Brain microvascular endothelial cell (primary cell): ENCODE results near the gene NOTCH4.

Source experiments
- DNase-seq: peaks from one replicate; pipeline ENCODE4 v3.0.0-alpha.2; 2020
- H3K27ac ChIP-seq: fragments of 250-450 bp; sonication (Bioruptor Pico); 2 replicates; pipeline ENCODE4 v1.5.1; 2020; ENCODE audit warnings: mild to moderate bottlenecking, moderate library complexity
- H3K27me3 ChIP-seq: fragments of 250-450 bp; sonication (Bioruptor Pico); replicated peaks from 2 replicates; pipeline ENCODE4 v1.5.1; 2020; ENCODE audit warnings: mild to moderate bottlenecking
- H3K36me3 ChIP-seq: fragments of 250-450 bp; sonication (Bioruptor Pico); replicated peaks from 2 replicates; pipeline ENCODE4 v1.5.1; 2020; ENCODE audit warnings: mild to moderate bottlenecking
- H3K4me3 ChIP-seq: 2 replicates; pipeline ENCODE4 v1.5.1; 2011; ENCODE audit warnings: low read depth, mild to moderate bottlenecking, control low read depth, low read length, moderate library complexity
- CTCF ChIP-seq: IDR thresholded peaks from 2 replicates; pipeline ENCODE4 v1.5.1; 2011; ENCODE audit warnings: low read depth, mild to moderate bottlenecking, moderate library complexity, low read length, control low read depth, inconsistent platforms; ENCODE audit errors: missing control alignments
- in situ Hi-C: cut with HindIII; loops from 2 replicates; pipeline ENCODE4 v1.10.0; 2017; ENCODE audit warnings: low sequenced_read_pairs, low pct_ligation_motif_present

Gene NOTCH4

GRCh38 chr6:32177788-32178546, 45.9 kb downstream of the NOTCH4 start, which contains the start of gene RNF5:
Gene RNF5, plus strand, starts transcription at chr6:32178405. Its CDS starts 107 bp downstream, at chr6:32178512.
- no peak for TF ChIP-seq CTCF
- DNase-seq = peak; percentile 100
- no peaks in the 10 kb centered on the region for H3K27me3 ChIP-seq
- H3K4me3 ChIP-seq = peak within 1 kb of the TSS; percentile 95
- in situ Hi-C loops = no loop called here
- H3K27ac ChIP-seq = peak within 1 kb of the TSS; percentile 88
- H3K36me3 ChIP-seq = peaks cover 15% of the 10 kb centered on the region

- in situ Hi-C loops = no loop called here
- peak overlapping the region; percentile 95 for H3K4me3 ChIP-seq
- DNase-seq = peak; percentile 54
- no peak for TF ChIP-seq CTCF
- H3K36me3 ChIP-seq = peaks cover 8% of the 10 kb centered on the region
- peak overlapping the region; percentile 88 for H3K27ac ChIP-seq
- no peaks in the 10 kb centered on the region for H3K27me3 ChIP-seq
Measured at GRCh38 chr6:32177183-32177787, 46.6 kb downstream of the NOTCH4 start.

- Histone ChIP-seq H3K27me3 (no peaks in the 10 kb centered on the region), H3K4me3 (peak overlapping the region; percentile 95), H3K27ac (peak overlapping the region; percentile 88), H3K36me3 (peaks cover 4% of the 10 kb centered on the region)
- in situ Hi-C loops = no loop called here
- TF ChIP-seq CTCF = no peak
- DNase-seq = no peak
Measured at GRCh38 chr6:32176476-32177182, 47.2 kb downstream of the NOTCH4 start.

- DNase-seq = peak; percentile 99
- Histone ChIP-seq H3K4me3 (peak within 1 kb of the TSS; percentile 95), H3K36me3 (peaks cover 7% of the 10 kb centered on the region), H3K27me3 (no peaks in the 10 kb centered on the region), H3K27ac (peak within 1 kb of the TSS; percentile 88)
- in situ Hi-C loops = no loop called here
- no peak for TF ChIP-seq CTCF
Measured at GRCh38 chr6:32175711-32176475, 48.0 kb downstream of the NOTCH4 start, which contains the start of gene AGPAT1. Gene AGPAT1, minus strand, starts transcription at chr6:32176084. Its CDS starts 4,588 bp downstream, at chr6:32171496.

GRCh38 chr6:32175322-32175710, 48.6 kb downstream of the NOTCH4 start:
- Histone ChIP-seq H3K36me3 (peaks cover 10% of the 10 kb centered on the region), H3K27ac (peak overlapping the region; percentile 30), H3K4me3 (peak overlapping the region; percentile 95), H3K27me3 (no peaks in the 10 kb centered on the region)
- in situ Hi-C loops = no loop called here
- no peak for DNase-seq
- no peak for TF ChIP-seq CTCF
